SIG-M5 (cell line): ENCODE measurements around the gene SDK2.

Source experiments
- DNase-seq: peaks from one replicate; lab custom pipeline; 2025; lab: John Stamatoyannopoulos, UW

Gene SDK2

DNA sequence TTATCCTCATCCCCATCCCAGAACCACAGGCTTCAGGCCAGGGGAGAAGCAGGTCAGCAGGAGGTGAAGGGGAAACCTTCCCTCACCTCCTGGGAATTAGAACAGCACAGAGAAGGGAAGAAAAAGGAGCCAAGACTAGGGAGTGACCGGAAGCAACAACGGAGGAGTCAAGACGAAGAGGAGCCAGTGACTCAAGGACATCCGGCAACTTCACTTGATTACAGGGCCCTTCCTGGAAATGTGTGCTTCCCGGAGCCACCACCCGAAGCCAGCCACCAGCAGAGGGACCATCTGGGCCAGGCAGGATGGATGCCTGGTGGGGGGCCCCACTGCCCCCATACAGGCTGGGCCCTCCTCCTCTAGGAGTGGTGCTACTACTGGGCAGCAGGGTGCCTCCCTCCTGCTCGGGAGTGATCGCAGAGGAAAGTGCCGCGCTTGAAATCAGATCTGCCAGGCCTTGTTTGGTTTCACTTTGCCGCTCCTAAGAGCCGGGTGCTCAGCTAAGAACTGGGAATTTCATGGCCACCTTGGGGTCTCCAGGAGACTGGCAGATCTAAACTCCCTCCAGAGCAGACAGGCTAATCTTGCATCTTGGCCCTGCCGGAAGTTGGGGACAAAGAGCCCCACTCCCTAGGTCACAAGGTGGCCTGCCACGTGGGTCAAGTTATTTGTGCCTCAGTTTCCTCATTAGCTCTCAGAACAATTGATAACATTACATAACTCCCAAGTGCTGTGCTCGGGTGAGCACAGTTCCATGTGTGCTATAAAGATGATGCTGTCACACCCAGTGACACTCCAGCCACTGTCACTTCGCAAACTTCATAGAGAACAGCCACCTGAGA, 339.1 kb downstream of the SDK2 start:
- DNase-seq: no peak

GRCh38 chr17:73304438-73304837, 339.8 kb downstream of the SDK2 start:
- DNase-seq: no peak

DNA sequence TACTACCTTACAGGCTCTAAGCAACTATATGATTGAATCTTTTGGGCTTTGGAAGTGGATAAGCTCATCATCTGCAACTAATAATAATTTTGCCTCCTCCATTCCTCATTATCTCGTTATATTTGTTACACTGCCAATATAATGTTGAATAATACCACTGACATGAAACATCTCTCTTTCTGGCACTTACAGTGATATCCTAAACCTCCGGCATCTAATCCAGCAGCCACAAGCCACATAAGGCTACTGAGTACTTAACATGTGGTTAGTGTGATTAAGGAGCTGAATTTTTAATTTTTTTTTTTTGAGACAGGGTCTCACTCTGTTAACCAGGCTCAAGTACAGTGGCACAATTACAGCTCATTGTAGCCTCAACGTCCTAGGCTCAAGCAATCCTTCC, 342.1 kb downstream of the SDK2 start:
- DNase-seq: no peak

DNA sequence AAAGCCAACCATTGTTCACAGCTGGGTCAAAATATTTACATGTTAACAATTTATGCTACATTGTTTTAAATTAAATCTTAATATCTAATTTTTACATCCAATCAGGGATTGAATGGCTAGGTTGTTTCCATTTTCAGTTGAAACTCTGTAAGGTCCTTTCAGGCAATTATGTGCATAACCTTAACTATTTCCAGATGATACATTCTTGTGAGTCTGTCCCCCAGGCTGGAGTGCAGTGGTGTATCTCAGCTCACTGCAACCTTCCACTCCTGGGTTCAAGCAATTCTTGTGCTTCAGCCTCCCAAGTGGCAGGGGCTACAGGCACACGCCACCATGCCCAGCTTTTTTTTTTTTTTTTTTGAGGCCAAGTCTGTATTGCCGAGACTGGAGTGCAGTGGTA, 342.9 kb downstream of the SDK2 start:
- no peak for DNase-seq

DNA sequence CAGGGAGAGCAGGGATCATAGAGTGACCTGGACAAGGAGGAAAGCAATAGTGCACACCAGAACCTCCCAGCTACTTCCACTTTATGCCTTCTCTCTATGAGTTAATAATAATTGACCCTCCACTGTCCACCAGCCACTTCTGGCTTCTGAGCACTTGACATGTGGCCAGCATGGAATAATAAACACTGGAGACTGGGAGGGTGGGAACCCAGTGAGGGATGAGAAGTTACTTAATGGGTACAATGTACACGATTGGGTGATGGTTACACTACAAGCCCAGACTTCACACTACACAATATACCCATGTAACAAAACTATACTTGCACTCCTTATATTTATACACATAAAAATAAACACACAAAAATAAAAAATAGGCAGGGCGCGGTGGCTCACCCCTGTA, 343.9 kb downstream of the SDK2 start:
- DNase-seq: no peak

- DNase-seq: no peak
Observed at GRCh38 chr17:73297934-73298861, 346.0 kb downstream of the SDK2 start.

DNA sequence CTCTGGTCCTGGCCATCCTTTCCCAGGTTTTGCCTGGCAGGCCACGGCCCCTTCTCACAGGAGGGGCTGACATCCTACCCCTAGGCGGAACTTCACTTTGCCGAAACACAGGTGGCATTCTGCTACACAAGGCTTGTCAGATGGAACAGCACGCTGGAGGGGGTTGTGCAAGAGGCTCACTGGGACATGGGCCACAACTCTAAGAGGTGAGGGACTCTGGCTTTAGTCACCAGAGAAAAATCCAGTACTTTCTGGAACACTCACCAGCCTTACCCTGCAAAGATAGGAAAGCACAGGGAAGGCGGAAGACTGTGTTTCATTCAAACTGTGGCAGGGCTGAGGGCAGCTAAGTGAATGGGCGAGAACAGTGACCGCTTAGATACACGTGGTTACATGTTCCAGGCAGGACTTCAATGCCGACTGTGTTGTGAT, 350.7 kb downstream of the SDK2 start:
- DNase-seq: no peak

DNA sequence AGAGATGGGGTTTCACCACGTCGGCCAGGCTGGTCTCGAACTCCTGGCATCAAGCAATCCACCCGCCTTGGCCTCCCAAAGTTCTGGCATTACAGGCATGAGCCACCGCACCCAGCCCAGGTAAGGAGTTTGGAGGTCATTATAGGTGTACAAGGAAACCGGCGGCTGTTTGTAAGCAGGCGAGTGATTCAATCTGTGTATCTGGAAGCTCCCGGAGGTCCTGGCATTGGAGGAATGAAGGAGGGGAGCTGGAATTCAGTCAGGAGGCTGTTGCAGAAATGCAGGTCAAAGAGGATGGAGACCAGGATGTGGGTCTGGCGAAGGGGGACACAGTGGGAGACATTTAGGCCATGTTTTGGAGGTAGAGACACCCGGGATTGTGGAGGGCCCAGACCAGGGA, 351.2 kb downstream of the SDK2 start:
- DNase-seq: no peak

DNA sequence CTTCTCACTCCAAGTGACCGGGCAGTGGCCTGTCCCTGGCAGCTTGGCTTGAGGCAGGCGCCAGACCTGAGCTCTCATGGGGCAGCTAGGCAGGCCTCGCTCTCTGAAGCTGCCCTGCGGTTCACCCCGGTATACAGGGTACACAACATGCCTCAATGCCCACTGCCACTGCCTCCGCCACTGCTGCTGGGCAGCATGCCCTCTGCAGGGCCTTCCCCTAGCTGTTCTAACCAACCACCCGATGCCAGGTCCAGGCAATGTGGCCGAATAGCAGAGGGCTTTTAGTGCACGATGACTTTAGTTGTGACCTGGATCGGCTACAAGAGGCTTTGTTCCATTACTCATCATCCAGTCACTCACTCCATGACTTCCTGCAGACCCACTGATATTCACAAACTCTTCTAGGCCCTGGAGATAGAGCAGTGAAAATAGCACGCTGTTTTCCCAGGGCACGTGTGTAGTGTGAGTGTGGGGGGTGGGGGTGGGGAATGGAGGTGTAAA, 352.2 kb downstream of the SDK2 start:
- no peak for DNase-seq

- no peak for DNase-seq
Observed at GRCh38 chr17:73291260-73291801, 352.9 kb downstream of the SDK2 start.

- no peak for DNase-seq
Observed at GRCh38 chr17:73290399-73291259, 353.6 kb downstream of the SDK2 start.

DNA sequence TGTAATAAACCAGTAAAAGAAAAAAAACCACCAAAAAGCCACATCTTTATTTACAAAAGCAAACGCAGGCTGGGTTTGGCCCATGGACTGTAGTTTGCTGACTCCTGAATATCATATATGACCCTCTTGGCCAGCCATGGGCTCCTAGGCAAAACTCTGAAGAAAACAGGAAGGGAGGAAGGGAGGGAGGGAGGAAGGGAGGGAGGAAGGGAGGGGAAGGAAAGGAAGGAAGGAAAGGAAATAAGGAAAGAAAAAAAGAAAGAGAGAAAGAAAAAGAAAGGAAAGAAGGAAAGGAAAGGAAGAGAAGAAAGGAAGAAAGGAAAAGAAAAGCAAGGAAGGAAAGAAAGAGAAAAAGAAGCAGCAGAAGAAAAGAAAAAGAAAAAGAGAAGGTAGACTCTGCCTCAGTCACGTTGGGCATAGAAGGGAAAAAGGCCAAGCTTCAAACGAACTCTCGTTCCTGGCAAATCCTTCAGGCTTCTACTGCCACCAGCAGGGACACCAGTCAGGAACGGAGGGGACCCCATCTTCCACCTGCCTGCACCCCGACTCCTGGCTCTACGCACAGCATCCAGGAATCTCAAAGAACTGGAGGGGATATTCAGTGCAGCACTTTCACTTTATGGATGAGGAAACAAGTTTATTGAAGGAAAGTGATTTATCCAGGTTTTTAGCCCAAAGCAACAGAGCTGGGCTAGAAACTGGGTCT, 354.5 kb downstream of the SDK2 start:
- no peak for DNase-seq

DNA sequence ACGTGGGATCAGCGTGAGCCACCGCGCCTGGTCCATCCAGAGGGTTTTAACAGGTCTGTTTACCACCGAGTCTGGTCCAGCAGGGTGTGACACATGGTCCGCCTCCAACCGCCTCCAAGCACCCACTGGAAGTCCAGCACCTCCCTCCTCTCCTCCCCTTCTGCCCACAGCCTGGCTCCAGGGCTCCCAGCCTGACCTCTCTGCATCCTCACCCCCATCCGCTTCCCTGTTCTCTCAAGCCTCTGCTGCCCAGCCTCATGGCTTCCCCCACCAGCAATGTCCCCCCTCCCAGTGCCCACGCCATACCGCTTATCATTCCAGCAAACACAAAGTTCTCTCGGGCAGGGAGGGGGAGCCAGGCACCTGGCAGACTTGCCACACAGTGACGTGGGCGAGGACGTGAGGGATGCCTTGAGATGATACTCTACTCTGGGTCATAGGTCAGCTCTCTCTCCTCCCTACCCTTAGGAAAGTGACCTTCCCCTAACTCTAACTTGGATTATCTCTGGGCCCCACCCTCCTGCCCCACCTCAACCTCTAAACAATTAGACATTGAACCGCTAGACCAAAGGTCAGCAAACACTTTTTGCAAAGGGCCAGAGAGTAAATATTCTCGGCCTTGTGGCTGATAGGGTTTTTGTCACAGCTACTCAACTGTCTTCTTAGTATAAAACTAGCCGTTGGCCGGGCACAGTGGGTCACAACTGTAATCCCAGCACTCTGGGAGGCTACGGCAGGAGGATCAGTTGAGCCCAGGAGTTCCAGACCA, 355.5 kb downstream of the SDK2 start:
- DNase-seq: no peak

- DNase-seq: no peak
Observed at GRCh38 chr17:73286863-73287296, 357.4 kb downstream of the SDK2 start.

DNA sequence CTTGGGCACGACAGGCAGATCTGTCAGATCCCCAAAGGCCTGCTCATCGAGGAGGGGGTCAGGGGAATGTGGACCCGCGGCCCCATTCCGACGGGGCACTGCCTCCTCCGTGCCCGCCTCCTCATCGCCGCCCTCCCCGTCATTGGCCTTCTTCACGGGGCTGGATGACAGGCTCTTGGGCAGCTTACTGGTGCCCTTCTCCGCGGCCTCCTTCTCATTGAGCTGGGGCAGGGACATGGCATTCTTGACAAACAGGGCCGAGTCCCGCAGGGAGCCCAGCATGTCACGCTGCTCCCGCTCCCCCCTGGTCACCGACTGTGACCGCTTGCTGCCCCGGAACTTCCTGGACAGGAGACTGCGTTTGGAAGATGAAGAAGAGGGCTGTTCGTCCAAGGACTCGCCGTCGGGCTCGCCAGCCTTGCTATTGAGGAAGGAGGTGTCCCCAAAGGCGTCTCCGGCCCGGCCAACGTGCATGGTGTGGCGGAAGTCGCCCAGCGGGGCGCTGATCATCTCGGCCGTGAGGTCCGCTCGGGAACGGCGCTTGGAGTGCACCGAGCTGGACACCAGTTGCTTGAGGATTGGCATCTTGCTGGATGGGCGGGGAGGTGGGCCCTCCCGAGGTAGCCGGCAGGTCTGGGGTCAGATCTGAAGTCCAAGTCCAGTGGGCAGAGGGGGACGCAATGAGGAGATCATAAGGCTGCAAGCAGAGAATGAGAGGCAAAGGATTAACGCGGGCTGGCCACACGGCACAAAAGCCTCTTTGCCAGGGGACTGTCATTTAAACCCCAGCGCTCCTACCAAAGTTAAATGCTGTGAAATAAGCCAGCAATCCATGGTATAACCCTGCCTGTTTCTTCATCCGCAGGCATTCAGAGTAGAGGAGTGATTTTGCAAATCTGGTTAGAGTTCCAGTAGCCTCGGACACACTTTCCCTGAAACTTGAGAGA, 358.1 kb downstream of the SDK2 start:
- DNase-seq: no peak

GRCh38 chr17:73285603-73285908, 358.7 kb downstream of the SDK2 start:
- no peak for DNase-seq

DNA sequence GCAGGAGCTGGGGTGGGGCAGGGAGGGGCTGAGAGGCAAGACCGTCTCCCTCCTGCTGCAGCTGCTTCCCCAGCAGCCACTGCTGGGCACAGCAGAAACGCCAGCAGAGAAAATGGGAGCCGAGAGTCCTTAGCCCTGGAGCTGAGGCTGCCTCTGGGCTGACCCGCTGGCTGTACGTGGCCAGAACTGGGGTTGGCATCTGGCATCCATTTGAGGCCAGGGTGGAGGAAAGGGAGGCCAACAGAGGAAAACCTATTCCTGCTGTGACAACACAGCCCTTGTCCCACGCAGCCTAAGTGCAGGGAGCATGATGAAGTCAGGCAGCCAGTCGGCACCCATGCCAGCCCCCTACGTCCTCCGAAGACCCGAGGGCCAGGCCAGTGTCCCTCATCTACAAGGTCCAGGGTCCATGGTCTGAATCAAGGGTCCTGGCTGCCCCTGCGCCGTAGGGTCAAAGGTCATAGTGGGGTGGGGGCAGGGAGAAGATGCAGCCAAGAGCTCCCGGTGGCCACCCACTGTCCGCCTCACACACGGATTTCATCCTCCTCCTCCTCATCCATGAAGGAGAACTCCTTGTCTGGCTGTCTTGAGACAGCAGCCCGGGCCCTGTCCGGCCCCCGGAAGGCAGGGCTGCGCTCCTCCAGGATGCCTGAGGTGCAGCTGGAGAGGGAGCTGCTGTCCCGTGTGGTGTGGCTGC, 359.2 kb downstream of the SDK2 start:
- DNase-seq: no peak
